H4 (cell line): ENCODE results near the gene ARL11. TPM values are rescaled to one million over a fixed set of nuclear protein-coding genes. Genes with fewer than 3 reads are reported as not detected.
"Not testable (repeated sequence)": the region's sequence is repeated elsewhere in the genome, so short reads cannot be mapped to it uniquely, and the experiment has no call there.

Experiments used
- DNase-seq: peaks from one replicate; pipeline ENCODE4 v3.0.0-alpha.2; 2015; ENCODE audit warnings: low spot score
- total RNA-seq: library from RNA; depleted of rRNA; stranded (reverse); fragments of >200 nt; shearing (Covaris generic); gene quantifications from 2 replicates; pipeline ENCODE4 v1.2.3, GENCODE V29; 2014; rRNA removed

ARL11 gene
- not detected in 2 replicates for total RNA-seq

GRCh38 chr13:49627831-49628652 lies at the start of gene ARL11:
ARL11 (plus strand) TSS chr13:49628507; CDS start chr13:49630448, 1,941 bp downstream.
- no peak for DNase-seq

DNA sequence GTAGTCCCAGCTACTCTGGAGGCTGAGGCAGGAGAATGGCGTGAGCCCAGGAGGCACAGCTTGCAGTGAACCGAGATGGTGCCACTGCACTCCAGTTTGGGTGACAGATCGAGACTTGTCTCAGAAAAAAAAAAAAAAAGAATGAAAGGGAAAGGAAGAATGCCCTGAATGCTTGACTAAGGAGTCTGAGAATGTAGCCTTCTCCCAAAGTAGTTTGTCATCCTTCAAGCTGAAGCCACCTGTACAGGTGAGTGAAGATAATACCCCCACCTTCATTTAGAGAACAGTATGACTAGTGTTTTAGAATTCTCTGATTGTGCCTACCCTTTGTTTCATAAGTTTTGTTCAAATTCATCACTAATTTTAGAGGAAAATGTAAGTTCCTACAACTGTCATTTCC lies 48.8 kb upstream of the ARL11 start:
- no peak for DNase-seq

DNA sequence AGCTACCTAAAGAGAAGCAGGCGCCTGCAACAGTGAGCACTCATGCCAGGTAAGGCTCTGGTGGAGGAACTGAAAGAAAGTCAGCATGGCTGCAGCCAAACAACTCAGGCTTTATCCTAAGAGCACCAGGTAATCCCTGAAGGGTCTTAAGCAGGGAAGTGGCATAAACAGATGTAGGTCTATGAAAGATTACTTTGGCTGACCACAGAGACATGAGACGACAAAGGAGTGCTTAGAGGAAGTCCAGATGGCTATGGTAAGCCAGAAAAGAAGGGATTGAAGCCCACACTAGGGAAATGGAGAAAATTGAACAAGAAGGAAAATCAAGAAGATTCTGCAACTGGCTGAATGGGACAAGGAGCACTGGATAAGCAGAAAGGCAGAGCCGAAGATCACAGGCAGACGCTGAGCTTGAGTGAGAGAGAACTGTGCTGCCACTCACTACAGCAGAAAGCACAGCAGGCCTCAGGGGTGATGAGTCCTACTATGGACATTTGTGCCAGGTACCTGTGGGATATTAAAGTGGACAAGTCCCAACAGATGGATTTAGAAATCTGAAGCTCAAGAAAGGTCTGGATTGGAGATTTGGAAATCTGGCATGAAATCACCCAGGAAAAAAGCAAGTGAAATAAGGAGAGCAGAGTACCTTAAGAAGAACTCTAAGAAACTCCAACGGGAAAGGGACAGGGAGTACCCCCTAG lies 47.2 kb upstream of the ARL11 start:
- no peak for DNase-seq

DNA sequence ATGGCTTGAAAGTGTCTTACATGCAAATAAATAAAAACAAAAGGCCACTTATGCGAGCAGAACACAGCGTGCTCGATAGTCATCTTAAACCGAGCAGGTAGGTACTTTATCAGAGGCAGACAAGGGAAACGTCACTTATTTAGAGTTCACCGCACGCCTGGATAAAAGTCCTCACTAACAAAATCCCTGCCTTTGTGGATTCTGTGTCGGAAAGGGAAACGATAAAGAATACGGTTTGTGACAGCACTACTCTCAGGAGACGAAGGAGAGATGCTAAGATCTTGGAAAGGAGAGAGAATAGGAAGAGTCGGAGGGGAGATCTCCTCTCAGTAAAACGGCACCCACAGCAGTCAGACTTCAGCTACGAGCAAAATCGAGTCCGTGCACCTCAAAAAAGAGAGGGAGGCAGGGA lies 43.5 kb upstream of the ARL11 start:
- no peak for DNase-seq

GRCh38 chr13:49585220-49586157 lies 42.8 kb upstream of the ARL11 start, which contains the start of gene RCBTB1:
RCBTB1 (minus strand) TSS chr13:49585558; CDS start chr13:49567279, 18,279 bp downstream.
- DNase-seq: peak; percentile 16

DNA sequence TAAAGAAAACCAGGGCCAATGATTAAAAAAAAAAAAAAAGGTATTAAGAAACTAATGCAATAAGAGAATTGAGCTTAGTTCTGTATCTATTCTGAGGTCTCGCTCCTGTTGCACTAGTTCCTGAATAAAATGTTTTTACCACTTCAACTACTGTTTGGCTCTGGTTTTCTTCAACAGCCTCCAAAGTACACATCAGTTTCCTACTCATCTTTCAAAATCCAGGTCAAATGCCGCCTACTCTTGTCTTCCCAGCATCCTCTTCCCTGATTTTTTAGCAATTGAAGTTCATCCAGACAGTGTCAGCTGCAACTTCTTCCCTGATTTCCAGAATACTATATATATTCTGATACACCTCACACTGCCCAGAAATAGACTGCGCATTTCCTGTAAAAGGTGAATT lies 41.6 kb upstream of the ARL11 start:
- DNase-seq: no peak

GRCh38 chr13:49587311-49587847 lies 40.9 kb upstream of the ARL11 start:
- no peak for DNase-seq

- not testable (repeated sequence) for DNase-seq
These were observed 37.6 kb upstream of the ARL11 start for GRCh38 chr13:49590714-49591113.

DNA sequence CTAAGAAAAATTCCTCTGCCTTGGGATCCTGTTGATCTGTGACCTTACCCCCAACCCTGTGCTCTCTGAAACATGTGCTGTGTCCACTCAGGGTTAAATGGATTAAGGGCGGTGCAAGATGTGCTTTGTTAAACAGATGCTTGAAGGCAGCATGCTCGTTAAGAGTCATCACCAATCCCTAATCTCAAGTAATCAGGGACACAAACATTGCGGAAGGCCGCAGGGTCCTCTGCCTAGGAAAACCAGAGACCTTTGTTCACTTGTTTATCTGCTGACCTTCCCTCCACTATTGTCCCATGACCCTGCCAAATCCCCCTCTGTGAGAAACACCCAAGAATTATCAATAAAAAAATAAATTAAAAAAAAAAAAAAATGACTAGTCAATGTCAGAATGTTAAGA lies 34.4 kb upstream of the ARL11 start:
- DNase-seq: not testable (repeated sequence)

DNA sequence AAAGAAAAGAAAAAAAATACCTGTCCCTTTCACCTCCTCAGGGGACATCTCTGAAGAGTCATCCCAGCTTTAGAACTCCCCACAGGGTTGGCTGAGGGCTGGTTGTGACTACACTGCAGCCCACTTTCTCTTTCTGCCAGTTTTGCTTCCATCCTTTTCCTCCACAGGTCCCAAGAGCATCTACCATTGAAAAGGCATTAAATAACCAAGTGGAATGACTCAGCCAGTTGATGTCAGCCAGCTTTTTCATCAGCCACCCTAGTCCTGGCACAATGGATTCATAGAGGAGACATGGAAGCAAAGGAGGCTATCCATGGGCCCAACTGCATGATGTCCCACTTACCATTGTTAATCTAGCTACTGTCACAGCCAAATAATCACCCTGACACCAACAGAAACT lies 33.7 kb upstream of the ARL11 start:
- DNase-seq: no peak

DNA sequence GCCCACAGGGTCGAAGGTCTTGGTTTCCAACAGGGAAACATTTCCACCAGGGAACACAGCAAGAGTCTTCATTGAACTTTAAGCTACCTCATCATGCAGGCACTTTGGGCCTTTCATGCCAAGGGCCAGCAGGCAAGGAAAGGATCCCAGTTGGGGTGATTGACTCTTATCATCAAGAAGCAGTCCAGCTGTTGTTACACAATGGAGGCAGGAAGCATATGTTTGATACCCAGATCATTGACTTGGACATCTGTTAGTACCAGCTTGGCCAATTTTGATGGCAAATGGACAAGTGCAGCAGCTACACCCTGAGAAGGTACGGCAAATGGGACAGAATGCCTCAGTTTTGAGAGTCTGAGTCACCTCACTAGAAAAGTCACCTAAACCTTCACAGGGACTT lies 32.1 kb upstream of the ARL11 start:
- DNase-seq: no peak

DNA sequence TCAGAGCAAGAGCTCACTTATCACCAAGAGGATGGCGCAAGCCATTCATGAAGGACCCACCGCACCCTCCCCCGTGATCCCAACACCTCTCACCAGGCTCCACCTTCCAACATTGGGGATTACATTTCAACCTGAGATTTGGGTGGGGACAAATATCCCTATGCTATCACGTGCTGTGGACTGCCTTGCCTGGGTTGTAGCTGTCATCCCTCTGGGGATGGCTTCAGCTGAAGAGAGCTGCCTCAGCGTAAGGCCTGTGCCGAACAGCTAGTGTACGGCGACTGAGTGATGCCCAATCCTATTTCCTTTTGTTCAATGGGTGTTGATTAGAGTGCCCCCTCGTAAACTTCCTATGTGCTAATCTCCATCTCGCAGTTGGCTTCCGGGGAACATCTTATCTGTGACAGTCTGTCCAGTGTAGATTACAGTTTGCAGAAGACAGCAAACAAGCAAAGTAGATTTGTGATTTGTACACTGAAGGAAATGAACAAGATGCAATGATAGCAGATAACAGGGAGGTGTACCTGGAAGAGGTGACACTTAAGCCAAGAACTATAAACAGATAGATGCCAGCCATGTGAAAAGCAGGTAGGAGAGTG lies 31.2 kb upstream of the ARL11 start:
- no peak for DNase-seq

DNA sequence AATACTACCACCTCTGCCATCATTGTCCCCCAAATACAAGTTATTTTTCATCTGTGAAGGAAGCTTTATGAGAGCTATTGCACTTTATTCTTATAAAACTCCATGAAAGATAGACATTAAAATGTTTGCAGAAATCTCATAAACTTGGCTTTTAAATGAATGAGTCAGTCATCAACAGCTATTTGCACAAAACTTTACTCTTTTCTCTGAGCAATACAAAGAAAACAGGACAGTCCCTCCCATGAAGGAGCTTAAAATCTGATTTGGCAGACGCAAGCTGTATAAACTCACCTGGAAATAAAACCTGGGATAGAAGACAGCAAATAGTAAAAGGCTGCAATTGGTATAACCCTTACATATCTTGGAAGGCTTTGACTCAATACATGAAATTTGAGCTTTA lies 26.3 kb upstream of the ARL11 start:
- DNase-seq: no peak

- not testable (repeated sequence) for DNase-seq
These were observed 25.7 kb upstream of the ARL11 start for GRCh38 chr13:49602615-49603014.

- DNase-seq: no peak
These were observed 23.7 kb upstream of the ARL11 start for GRCh38 chr13:49604570-49604969.

DNA sequence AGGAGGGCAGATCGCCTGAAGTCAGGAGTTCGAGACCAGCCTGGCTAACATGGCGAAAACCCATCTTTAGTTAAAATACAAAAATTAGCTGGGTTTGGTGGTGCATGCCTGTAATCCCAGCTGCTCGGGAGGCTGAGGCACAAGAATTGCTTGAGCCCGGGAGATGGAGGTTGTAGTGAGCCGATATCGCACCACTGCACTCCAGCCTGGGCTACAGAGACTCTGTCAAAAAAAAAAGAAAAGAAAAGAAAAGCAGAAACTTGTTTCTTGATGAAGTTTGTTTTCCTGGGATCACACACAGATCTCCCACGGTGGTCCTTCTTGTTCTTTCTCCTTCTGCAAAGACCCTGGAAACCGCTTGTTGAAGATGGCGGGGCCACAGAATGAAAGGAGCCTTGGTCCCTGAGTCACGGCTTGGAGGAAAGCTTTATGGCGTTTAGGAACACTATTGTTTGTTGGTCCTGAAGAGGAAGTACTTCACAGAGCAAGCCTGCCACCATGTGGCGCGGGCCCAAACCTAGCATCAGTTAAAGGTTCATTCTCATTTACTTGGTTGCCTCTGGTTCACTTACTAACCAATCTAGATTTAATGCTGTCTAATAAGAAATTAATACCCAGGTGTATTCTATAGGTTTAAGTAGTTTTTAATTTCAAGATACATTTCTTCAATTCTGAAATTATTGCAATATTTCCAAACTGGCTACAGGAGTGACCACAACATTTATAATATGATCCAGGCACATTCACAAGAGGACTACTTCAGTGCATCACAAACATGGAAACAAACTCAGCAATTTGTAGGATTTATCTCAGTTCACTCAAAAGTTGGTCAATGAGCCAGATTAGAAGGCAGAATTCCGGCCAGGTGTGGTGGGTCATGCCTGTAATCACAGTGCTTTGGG lies 21.3 kb upstream of the ARL11 start:
- peak; percentile 80 for DNase-seq

- no peak for DNase-seq
These were observed 20.5 kb upstream of the ARL11 start for GRCh38 chr13:49607761-49608160.

- no peak for DNase-seq
These were observed 19.5 kb upstream of the ARL11 start for GRCh38 chr13:49608651-49609331.

- no peak for DNase-seq
These were observed 18.1 kb upstream of the ARL11 start for GRCh38 chr13:49610176-49610575.
